A549 (cell line): ENCODE results near the gene YBX2.

Source experiments
- BCL3 ChIP-seq: fragments of >200 bp; sonication (Bioruptor Twin); formaldehyde crosslinking; IDR thresholded peaks from 3 replicates; pipeline ENCODE4 v1.6.1; 2016
- BHLHE40 ChIP-seq: IDR thresholded peaks from 2 replicates; pipeline ENCODE4 v1.6.1; 2012; ENCODE audit warnings: low read depth, low read length, inconsistent platforms
- CTCF ChIP-seq: fragments of >200 bp; sonication (Bioruptor Twin); formaldehyde crosslinking; IDR thresholded peaks from 3 replicates; pipeline ENCODE4 v1.5.1; 2016
- JUN ChIP-seq, 2 experiments: fragments of >200 bp; sonication (Bioruptor Twin); formaldehyde crosslinking; IDR thresholded peaks; 2 replicates in 1 of 2; 3 replicates in 1 of 2; pipeline ENCODE4 v1.6.1; 2016 to 2017
- KDM1A ChIP-seq: fragments of 200-600 bp; sonication (generic); IDR thresholded peaks from 2 replicates; pipeline ENCODE4 v1.6.1; 2016; ENCODE audit warnings: low read depth, mild to moderate bottlenecking
- MAZ ChIP-seq: fragments of 150-350 bp; IDR thresholded peaks from 2 replicates; pipeline ENCODE4 v1.6.1; 2014; ENCODE audit warnings: antibody characterized with exemption, low read depth, low read length, borderline replicate concordance
- MYC ChIP-seq: IDR thresholded peaks from 2 replicates; pipeline ENCODE4 v1.6.1; 2012; ENCODE audit warnings: mild to moderate bottlenecking, inconsistent platforms, low read length, improper control_type of control experiment, borderline replicate concordance
- POLR2A ChIP-seq: IDR thresholded peaks from 2 replicates; pipeline ENCODE4 v1.6.1; 2012; ENCODE audit warnings: mild to moderate bottlenecking, low read length
- RCOR1 ChIP-seq: fragments of 150-350 bp; IDR thresholded peaks from 2 replicates; pipeline ENCODE4 v1.6.1; 2014; ENCODE audit warnings: antibody characterized with exemption, low read length, low read depth
- TF ChIP-seq, protein P1 (sequence below): fragments of 450-650 bp; IDR thresholded peaks from 2 replicates; pipeline ENCODE4 v1.6.1; 2014; ENCODE audit warnings: antibody characterized with exemption
- TF ChIP-seq, protein P2 (sequence below): IDR thresholded peaks from 2 replicates; pipeline ENCODE4 v1.6.1; 2012

GRCh38 chr17:7281953-7282751, 12.3 kb downstream of the YBX2 start:
- TF ChIP-seq POLR2A (no peak), CTCF (no peak), MYC (no peak), KDM1A (no peak), MAZ (no peak), RCOR1 (no peak), BHLHE40 (no peak), BCL3 (no peak), JUN (IDR thresholded peaks at IDR 0.05) (no peak)
- TF ChIP-seq, protein P1, sequence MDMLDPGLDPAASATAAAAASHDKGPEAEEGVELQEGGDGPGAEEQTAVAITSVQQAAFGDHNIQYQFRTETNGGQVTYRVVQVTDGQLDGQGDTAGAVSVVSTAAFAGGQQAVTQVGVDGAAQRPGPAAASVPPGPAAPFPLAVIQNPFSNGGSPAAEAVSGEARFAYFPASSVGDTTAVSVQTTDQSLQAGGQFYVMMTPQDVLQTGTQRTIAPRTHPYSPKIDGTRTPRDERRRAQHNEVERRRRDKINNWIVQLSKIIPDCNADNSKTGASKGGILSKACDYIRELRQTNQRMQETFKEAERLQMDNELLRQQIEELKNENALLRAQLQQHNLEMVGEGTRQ, result no peak
- TF ChIP-seq, protein P2, sequence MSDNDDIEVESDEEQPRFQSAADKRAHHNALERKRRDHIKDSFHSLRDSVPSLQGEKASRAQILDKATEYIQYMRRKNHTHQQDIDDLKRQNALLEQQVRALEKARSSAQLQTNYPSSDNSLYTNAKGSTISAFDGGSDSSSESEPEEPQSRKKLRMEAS, result no peak
